ENCODE measurements around the gene PHF3. TPM values are rescaled to one million over a fixed set of nuclear protein-coding genes. Genes with fewer than 3 reads are reported as not detected.
A peak's percentile ranks its signal among the peaks of the same experiment; 100 is the strongest.

The PHF3 gene
- 10 to 100 TPM; 45.6 to 50.3 TPM for total RNA-seq

GRCh38 chr6:63635588-63636517 is at the start of gene PHF3:
Gene PHF3 (plus strand): TSS chr6:63635802. CDS start chr6:63646552, 10,750 bp downstream.
- peak; percentile 11 for TF ChIP-seq CTCF (IDR thresholded peaks at IDR 0.05)
- H3K4me1 Mint-ChIP-seq (ENCODE audit: low read depth), result peaks cover 38% of the 10 kb centered on the region
- peak within 1 kb of the TSS; percentile 93 for H3K27ac Mint-ChIP-seq
- ChIA-PET POLR2A (interaction anchor here (0.6 to 2.4 kb wide), 10 partner anchors 10 to 126 kb away, joined by 3 to 18 read pairs (median 3); no protein-coding TSS in a partner anchor), CTCF (interaction anchor here (0.7 to 4.4 kb wide), 9 partner anchors 9 to 62 kb away, joined by 3 to 21 read pairs (median 3); no protein-coding TSS in a partner anchor)
- DNase-seq, result peak; percentile 91
- intact Hi-C loops (cut with micrococcal nuclease), result no loop called here
- H3K4me3 Mint-ChIP-seq, result peak within 1 kb of the TSS; percentile 88
- H3K9me3 Mint-ChIP-seq, result no peaks in the 10 kb centered on the region
- peak; percentile 94 for ATAC-seq
- H3K36me3 Mint-ChIP-seq (ENCODE audit: low read depth), result peaks cover 3% of the 10 kb centered on the region
- no peaks in the 10 kb centered on the region for H3K27me3 Mint-ChIP-seq

- intact Hi-C loops (cut with micrococcal nuclease), result no loop called here
- CTCF ChIA-PET, result no interaction called here
- Mint-ChIP-seq H3K27ac (no peak overlapping the region), H3K27me3 (peaks cover 3% of the 10 kb centered on the region), H3K4me1 (ENCODE audit: low read depth) (no peaks in the 10 kb centered on the region), H3K36me3 (ENCODE audit: low read depth) (no peaks in the 10 kb centered on the region), H3K4me3 (no peak overlapping the region), H3K9me3 (no peaks in the 10 kb centered on the region)
- DNase-seq, result no peak
- no peak for ATAC-seq
- POLR2A ChIA-PET, result no interaction called here
- TF ChIP-seq CTCF (IDR thresholded peaks at IDR 0.05), result no peak
These were observed 45.6 kb upstream of the PHF3 start for GRCh38 chr6:63589952-63590411.

- ChIA-PET CTCF (interaction anchor here (0.9 kb wide), 1 partner anchor 172 kb away, joined by 3 read pairs; no protein-coding TSS in a partner anchor), POLR2A (no interaction called here)
- Mint-ChIP-seq H3K9me3 (no peaks in the 10 kb centered on the region), H3K4me3 (no peak overlapping the region), H3K27me3 (peaks cover 7% of the 10 kb centered on the region), H3K27ac (no peak overlapping the region), H3K36me3 (ENCODE audit: low read depth) (no peaks in the 10 kb centered on the region), H3K4me1 (ENCODE audit: low read depth) (no peaks in the 10 kb centered on the region)
- ATAC-seq (no peak), DNase-seq (no peak)
- no peak for TF ChIP-seq CTCF (IDR thresholded peaks at IDR 0.05)
- intact Hi-C loops (cut with micrococcal nuclease), result no loop called here
These were observed 42.7 kb upstream of the PHF3 start for GRCh38 chr6:63592886-63593285.

- Mint-ChIP-seq H3K36me3 (ENCODE audit: low read depth) (no peaks in the 10 kb centered on the region), H3K9me3 (no peaks in the 10 kb centered on the region), H3K27me3 (peaks cover 7% of the 10 kb centered on the region), H3K4me1 (ENCODE audit: low read depth) (no peaks in the 10 kb centered on the region), H3K4me3 (peak overlapping the region; percentile 73), H3K27ac (no peak overlapping the region)
- no peak for ATAC-seq
- intact Hi-C loops (cut with micrococcal nuclease), result loop anchor here (1.0 kb wide), 1 partner anchor 167 kb away; no protein-coding TSS in a partner anchor
- POLR2A ChIA-PET, result interaction anchor here (0.5 kb wide), 1 partner anchor 1912 kb away, joined by 3 read pairs; no protein-coding TSS in a partner anchor
- CTCF ChIA-PET, result interaction anchor here (0.7 to 6.0 kb wide), 21 partner anchors 9 to 245 kb away, joined by 3 to 136 read pairs (median 9); no protein-coding TSS in a partner anchor
- no peak for DNase-seq
- no peak for TF ChIP-seq CTCF (IDR thresholded peaks at IDR 0.05)
These were observed 38.2 kb upstream of the PHF3 start for GRCh38 chr6:63597141-63598048.

Data from activated CD8-positive, alpha-beta T cell treated with anti-CD3 and anti-CD28 coated beads for 36 hours (primary cell).